ENCODE measurements around the gene PRM1. TPM values are rescaled to one million over a fixed set of nuclear protein-coding genes. Genes with fewer than 3 reads are reported as not detected.

The PRM1 gene
- total and polyA plus RNA-seq, 2 experiments from 2014 or later, result not detected

DNA sequence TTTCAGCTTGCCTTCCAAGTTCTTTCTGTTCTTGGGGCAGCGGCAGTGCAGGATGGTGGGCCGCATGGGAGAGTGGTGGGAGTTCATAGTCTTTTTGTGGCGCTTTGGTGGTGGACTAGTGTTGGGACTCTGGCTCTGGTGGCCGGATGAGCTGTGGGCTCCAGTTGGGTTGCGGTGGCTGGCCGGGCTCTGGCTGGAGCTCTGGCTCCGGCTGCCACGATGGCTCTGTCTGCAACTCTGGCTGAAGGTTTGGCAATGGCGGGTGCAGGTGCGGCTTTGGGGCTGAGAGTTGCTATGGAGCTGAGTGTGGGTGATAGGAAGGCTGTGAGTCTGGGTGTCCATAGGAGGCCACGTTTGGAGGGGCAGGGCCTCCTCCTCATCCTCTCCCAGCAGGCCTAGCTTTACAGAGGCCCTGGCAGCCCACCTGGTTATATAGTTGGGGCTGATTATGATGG, 12.2 kb downstream of the PRM1 start, which contains the start of gene TNP2:
TSS of gene TNP2 (minus strand) at position 405 of the 455 bp plus-strand sequence. CDS start at position 342, 63 bp downstream.
- H3K36me3 ChIP-seq (ENCODE audit: low read depth), result no peaks in the 10 kb centered on the region
- no peaks in the 10 kb centered on the region for H3K27me3 ChIP-seq (replicated peaks; ENCODE audit: insufficient read depth)
- TF ChIP-seq EZH2 (IDR thresholded peaks at IDR 0.05; ENCODE audit: insufficient read depth, poor library complexity, severe bottlenecking) (no peak), EZH2phosphoT487 (IDR thresholded peaks at IDR 0.05; ENCODE audit: insufficient read depth, low read depth) (no peak)
- H3K4me2 ChIP-seq (ENCODE audit: unreplicated experiment), result no peak within 1 kb of the TSS
- H3F3A ChIP-seq (ENCODE audit: insufficient read depth), result no peaks in the 10 kb centered on the region
- no peaks in the 10 kb centered on the region for H3K4me1 ChIP-seq (ENCODE audit: insufficient read depth)
- H3K79me2 ChIP-seq (ENCODE audit: insufficient read depth), result no peaks in the 10 kb centered on the region
- in situ Hi-C loops (cut with MboI), result no loop called here
- no peak within 1 kb of the TSS for H3K9ac ChIP-seq
- no peak within 1 kb of the TSS for H3K4me3 ChIP-seq
- no peaks in the 10 kb centered on the region for H3K9me3 ChIP-seq (ENCODE audit: low read depth)
- no peak for DNase-seq
- H3K27ac ChIP-seq, result no peak within 1 kb of the TSS
- no peak within 1 kb of the TSS for H2AFZ ChIP-seq
- 90 to 91% methylated on average over 11 of the region's 11 CpGs for WGBS, 2 experiments (ENCODE audit: low coverage in 1 of 2, low lambda C conversion rate in 2 of 2, missing lambda C conversion rate in 2 of 2)
- no peaks in the 10 kb centered on the region for H3K9me2 ChIP-seq (ENCODE audit: insufficient read depth)
- H4K20me1 ChIP-seq (ENCODE audit: insufficient read depth), result no peaks in the 10 kb centered on the region

DNA sequence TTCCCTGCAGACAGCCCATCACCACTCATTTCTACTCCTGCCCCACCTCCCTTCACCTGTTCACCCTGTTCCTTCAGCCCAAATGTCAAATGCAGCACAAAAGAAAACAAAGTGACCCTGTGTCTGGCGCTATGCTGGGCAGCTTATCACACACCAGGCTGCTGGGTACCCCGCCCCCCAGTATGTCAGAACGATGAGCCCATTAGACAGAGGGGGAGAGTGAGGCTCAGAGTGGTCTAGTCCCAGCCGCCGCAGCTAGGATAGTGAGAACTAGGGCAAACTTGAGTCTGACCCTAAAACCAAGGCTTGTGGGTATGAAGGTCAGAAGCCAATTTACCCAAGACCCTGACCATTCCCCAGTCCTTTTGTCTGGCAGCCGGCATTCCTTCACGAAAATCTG, 16.0 kb downstream of the PRM1 start:
- in situ Hi-C loops (cut with MboI), result no loop called here
- Histone ChIP-seq H3K79me2 (ENCODE audit: insufficient read depth) (no peaks in the 10 kb centered on the region), H3K27ac (no peak overlapping the region), H3K4me1 (ENCODE audit: insufficient read depth) (no peaks in the 10 kb centered on the region), H4K20me1 (ENCODE audit: insufficient read depth) (no peaks in the 10 kb centered on the region), H3K9me3 (ENCODE audit: low read depth) (no peaks in the 10 kb centered on the region), H2AFZ (no peak overlapping the region), H3K9me2 (ENCODE audit: insufficient read depth) (no peaks in the 10 kb centered on the region), H3K4me2 (ENCODE audit: unreplicated experiment) (no peak overlapping the region), H3K9ac (no peak overlapping the region), H3K36me3 (ENCODE audit: low read depth) (no peaks in the 10 kb centered on the region), H3F3A (ENCODE audit: insufficient read depth) (no peaks in the 10 kb centered on the region), H3K4me3 (no peak overlapping the region), H3K27me3 (replicated peaks; ENCODE audit: insufficient read depth) (no peaks in the 10 kb centered on the region)
- 87 to 92% methylated on average over 7 of the region's 7 CpGs for WGBS, 2 experiments (ENCODE audit: low coverage in 1 of 2, low lambda C conversion rate in 2 of 2, missing lambda C conversion rate in 2 of 2)
- no peak for TF ChIP-seq EZH2phosphoT487 (IDR thresholded peaks at IDR 0.05; ENCODE audit: insufficient read depth, low read depth)
- no peak for TF ChIP-seq EZH2 (IDR thresholded peaks at IDR 0.05; ENCODE audit: insufficient read depth, poor library complexity, severe bottlenecking)
- no peak for DNase-seq

DNA sequence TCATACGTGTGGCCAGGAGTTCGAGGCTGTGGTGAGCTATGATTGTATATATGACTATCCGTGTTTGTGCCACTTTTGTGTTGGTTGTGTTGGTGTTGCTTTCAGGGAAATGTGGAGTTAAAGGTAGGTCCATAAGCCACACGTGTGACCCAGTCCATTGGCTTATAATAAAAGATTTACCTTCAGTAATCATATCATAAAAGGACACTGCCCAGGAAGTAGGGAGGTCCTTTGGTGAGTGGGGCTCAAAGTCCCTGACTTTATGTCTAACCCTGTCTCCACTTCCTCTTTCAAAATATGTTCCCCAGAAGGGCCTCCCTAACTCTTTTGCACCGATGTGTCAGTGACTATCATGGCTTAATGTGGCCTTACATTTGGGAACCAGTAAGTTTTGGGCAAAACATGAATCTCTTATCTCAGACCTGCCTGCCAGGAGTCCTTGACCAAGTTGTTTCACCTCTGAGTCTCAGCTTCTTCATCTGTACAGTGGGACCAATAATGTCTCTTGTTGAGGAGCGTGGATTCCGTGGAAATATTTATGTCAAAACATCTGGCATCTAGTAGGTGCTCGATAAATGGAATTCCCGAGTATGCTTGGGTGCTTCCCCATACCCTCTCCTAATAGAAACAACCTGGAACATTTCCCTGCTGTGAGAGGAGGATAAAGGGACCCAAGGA, 16.8 kb downstream of the PRM1 start:
- Histone ChIP-seq H3F3A (ENCODE audit: insufficient read depth) (no peaks in the 10 kb centered on the region), H3K27ac (no peak overlapping the region), H3K4me2 (ENCODE audit: unreplicated experiment) (no peak overlapping the region), H3K9me2 (ENCODE audit: insufficient read depth) (no peaks in the 10 kb centered on the region), H4K20me1 (ENCODE audit: insufficient read depth) (no peaks in the 10 kb centered on the region), H3K36me3 (ENCODE audit: low read depth) (no peaks in the 10 kb centered on the region), H3K27me3 (replicated peaks; ENCODE audit: insufficient read depth) (no peaks in the 10 kb centered on the region), H3K9ac (no peak overlapping the region), H3K4me1 (ENCODE audit: insufficient read depth) (peaks cover under 1% of the 10 kb centered on the region; the same call in 1 of the 2 replicates), H3K9me3 (ENCODE audit: low read depth) (no peaks in the 10 kb centered on the region), H2AFZ (no peak overlapping the region), H3K79me2 (ENCODE audit: insufficient read depth) (no peaks in the 10 kb centered on the region), H3K4me3 (no peak overlapping the region)
- TF ChIP-seq EZH2 (IDR thresholded peaks at IDR 0.05; ENCODE audit: insufficient read depth, poor library complexity, severe bottlenecking), result no peak
- no peak for TF ChIP-seq EZH2phosphoT487 (IDR thresholded peaks at IDR 0.05; ENCODE audit: insufficient read depth, low read depth)
- 62 to 66% methylated on average over 9 of the region's 9 CpGs for whole genome bisulfite sequencing, 2 experiments (ENCODE audit: low coverage in 1 of 2, low lambda C conversion rate in 2 of 2, missing lambda C conversion rate in 2 of 2)
- no peak for DNase-seq
- in situ Hi-C loops (cut with MboI), result no loop called here

DNA sequence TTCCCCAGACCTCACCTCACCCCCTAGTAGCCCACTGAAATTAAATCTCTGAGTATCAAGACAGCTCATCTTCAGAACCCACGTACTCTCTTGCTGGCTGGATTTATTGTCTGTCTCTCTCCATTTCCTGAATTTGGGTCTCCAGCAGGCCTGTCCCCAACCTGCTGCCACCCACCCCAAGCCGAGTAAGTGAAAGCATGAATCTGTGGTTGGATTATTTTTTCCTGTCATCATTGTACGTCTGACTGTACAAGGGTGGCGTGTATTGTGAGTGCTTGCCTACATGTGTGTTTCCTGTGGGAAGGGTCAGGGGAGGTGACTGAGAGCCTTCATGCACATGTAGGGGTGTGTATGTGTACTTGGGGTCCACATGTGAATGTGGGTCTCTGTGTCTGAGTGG, 17.4 kb downstream of the PRM1 start:
- H3K36me3 ChIP-seq (ENCODE audit: low read depth), result no peaks in the 10 kb centered on the region
- H3K4me2 ChIP-seq (ENCODE audit: unreplicated experiment), result no peak overlapping the region
- H4K20me1 ChIP-seq (ENCODE audit: insufficient read depth), result no peaks in the 10 kb centered on the region
- H3K79me2 ChIP-seq (ENCODE audit: insufficient read depth), result no peaks in the 10 kb centered on the region
- in situ Hi-C loops (cut with MboI), result no loop called here
- H3K4me3 ChIP-seq, result no peak overlapping the region
- TF ChIP-seq EZH2phosphoT487 (IDR thresholded peaks at IDR 0.05; ENCODE audit: insufficient read depth, low read depth) (no peak), EZH2 (IDR thresholded peaks at IDR 0.05; ENCODE audit: insufficient read depth, poor library complexity, severe bottlenecking) (no peak)
- 78 to 80% methylated on average over 4 of the region's 4 CpGs for WGBS, 2 experiments (ENCODE audit: low coverage in 1 of 2, low lambda C conversion rate in 2 of 2, missing lambda C conversion rate in 2 of 2)
- H3K27me3 ChIP-seq (replicated peaks; ENCODE audit: insufficient read depth), result no peaks in the 10 kb centered on the region
- H3K9me2 ChIP-seq (ENCODE audit: insufficient read depth), result no peaks in the 10 kb centered on the region
- H3K9ac ChIP-seq, result no peak overlapping the region
- H3K27ac ChIP-seq, result no peak overlapping the region
- no peaks in the 10 kb centered on the region for H3F3A ChIP-seq (ENCODE audit: insufficient read depth)
- H3K9me3 ChIP-seq (ENCODE audit: low read depth), result no peaks in the 10 kb centered on the region
- no peak overlapping the region for H2AFZ ChIP-seq
- H3K4me1 ChIP-seq (ENCODE audit: insufficient read depth), result peaks cover 6% of the 10 kb centered on the region; the same call in 1 of the 2 replicates
- DNase-seq, result no peak
